Astrocyte (in vitro differentiated cells and primary cell): Measurements from ENCODE around the gene CHCHD6.

Experiments
- CTCF ChIP-seq: IDR thresholded peaks from 2 replicates; pipeline ENCODE4 v1.5.1; 2011; ENCODE audit warnings: low read depth, mild to moderate bottlenecking, inconsistent platforms, low read length, moderate library complexity; ENCODE audit not compliant: insufficient read depth
- EZH2 ChIP-seq: IDR thresholded peaks from 2 replicates; pipeline ENCODE4 v1.6.1; 2012; ENCODE audit warnings: mild to moderate bottlenecking, low read length, inconsistent platforms; ENCODE audit not compliant: insufficient read depth

- TF ChIP-seq CTCF (no peak), EZH2 (no peak)
Measured at GRCh38 chr3:126893651-126894050, 189.6 kb downstream of the CHCHD6 start.
